ENCODE results near the gene MED15.

Gene MED15

DNA sequence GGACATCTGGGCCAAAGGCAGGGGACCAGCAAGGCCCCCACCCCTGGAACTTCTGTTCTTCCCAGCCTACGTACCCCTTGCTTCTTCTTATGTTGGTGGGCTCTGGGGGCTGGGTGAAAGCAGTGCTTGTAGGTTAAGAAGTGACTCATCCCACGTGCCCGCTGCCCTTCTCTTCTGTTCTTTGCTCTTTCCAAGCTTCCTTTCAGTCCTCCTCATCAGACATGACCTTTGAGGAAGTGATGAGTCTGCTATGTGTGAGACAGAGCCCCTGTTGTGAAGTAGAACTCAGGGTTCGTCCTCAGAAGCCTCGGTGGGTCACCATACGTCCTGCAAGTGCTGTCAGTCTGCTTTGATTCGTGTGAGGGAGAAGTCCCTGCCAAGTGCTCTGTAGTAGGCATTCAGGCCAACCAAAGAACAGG is 12.7 kb downstream of the MED15 start:
- TF ChIP-seq, protein P1, sequence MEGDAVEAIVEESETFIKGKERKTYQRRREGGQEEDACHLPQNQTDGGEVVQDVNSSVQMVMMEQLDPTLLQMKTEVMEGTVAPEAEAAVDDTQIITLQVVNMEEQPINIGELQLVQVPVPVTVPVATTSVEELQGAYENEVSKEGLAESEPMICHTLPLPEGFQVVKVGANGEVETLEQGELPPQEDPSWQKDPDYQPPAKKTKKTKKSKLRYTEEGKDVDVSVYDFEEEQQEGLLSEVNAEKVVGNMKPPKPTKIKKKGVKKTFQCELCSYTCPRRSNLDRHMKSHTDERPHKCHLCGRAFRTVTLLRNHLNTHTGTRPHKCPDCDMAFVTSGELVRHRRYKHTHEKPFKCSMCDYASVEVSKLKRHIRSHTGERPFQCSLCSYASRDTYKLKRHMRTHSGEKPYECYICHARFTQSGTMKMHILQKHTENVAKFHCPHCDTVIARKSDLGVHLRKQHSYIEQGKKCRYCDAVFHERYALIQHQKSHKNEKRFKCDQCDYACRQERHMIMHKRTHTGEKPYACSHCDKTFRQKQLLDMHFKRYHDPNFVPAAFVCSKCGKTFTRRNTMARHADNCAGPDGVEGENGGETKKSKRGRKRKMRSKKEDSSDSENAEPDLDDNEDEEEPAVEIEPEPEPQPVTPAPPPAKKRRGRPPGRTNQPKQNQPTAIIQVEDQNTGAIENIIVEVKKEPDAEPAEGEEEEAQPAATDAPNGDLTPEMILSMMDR (IDR thresholded peaks at IDR 0.05; ENCODE audit: low read length, missing control alignments): no peak
- H3K4me3 ChIP-seq (replicated peaks; ENCODE audit: low read depth, low read length): no peak overlapping the region
- peak; percentile 38 for DNase-seq (ENCODE audit: low read depth)

DNA sequence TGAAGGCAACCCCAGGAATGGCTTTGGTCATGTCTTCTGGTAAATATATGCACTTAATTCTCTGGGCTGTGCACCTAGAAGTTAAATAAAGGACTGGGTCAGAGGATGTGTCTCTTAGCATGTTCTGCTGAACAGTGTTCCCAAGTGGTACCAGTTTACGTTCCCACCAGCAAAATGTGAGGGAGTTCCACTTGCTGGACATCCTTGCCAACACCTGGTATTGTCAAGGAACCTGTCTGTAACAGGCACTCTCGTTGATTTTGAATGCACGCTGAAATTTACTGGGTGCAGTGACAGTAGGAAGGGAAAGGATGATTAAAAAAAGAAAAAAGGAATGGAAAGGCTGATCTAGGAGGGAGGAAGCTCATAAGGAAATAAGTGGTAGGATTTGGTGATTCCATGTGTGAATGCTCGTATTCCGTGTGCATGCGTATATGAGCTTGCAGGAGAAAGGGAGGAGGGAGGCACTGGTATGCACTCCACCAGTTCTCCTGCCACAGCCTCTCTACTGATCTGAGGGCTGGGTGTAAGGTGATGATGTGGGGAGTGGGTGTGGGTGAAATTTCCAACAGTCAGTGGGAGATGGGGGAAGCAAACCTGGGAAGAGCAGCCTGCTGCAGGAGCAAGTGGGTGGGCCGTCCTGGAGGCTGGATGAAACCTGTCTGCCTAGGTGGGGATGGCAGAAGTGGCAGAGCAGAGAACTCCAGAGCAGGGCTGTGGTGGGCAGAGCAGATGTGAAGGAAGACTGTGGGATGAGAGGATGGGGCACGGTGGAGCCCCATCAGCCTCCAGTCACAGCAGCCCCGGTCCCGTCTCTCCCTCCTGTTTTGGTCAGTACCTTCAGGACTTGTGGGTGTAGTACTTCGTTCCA is 15.0 kb downstream of the MED15 start:
- no peak for DNase-seq (ENCODE audit: low read depth)
- H3K4me3 ChIP-seq (replicated peaks; ENCODE audit: low read depth, low read length): no peak overlapping the region
- TF ChIP-seq, protein P1 (IDR thresholded peaks at IDR 0.05; ENCODE audit: low read length, missing control alignments): no peak

DNA sequence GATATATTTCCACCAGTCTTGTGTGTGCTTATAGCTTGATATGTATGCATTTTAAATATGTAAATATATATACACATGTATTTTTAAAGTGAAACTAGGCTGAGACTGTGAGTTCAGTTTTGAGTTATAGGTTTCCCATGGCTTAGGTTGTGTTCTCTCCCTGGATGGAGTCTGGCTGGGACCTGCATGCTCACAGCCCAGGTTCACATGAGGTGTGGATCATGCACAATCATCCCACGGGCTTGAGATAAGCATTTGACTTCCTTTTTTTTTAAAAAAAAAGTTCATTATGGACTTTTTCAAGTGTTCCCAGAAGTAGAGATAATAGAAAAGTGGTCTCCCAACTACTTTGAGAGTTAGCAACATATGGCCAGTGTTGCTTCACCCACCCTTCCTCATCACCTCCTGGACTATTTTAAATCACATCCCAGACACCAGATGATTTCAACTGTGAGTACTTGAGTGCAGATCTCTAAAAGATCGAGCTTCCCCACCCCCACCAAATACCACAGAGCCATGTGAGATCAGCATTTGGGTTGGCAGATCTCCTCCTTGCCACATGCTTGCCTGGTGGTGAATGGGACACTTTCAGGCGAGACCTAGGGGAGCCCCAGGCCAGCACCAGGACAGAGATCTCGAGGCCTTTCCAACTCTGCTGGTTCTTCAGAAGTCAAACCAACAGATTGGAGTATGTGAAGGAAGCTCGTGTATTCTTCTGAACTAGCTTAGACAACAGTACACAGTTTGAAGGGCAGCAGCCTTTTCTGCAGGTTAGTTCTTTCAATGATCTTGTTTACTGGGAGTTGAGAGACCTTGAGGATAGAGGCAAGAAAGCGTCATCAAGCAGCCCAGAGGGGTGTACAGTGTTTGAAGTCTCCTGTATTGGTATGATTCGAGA is 15.9 kb downstream of the MED15 start:
- TF ChIP-seq, protein P1 (IDR thresholded peaks at IDR 0.05; ENCODE audit: low read length, missing control alignments): no peak
- peak; percentile 33 for DNase-seq (ENCODE audit: low read depth)
- H3K4me3 ChIP-seq (replicated peaks; ENCODE audit: low read depth, low read length): no peak overlapping the region

DNA sequence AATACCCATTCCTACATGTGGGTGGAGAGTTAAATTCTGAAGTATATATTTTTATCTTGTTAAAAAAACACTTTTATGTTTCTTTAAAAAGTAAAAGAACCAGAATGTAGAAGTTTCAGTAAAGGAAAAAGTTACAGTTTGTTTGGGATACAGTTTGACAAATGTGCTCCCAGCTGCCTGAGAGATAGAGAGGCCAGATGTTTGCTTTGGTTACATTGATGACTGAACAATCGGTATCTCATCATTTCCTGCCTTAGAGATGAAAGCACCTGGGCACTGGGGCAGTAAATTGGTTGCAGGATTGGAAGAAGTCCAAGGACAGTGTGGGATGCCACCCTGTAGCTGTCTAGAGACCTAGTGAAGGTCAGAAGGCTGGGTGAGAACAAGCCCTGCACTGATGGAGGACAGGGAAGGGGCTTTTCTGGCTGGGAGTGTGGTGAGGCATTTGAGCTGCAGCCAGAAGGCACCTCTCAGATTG is 16.6 kb downstream of the MED15 start:
- TF ChIP-seq, protein P1 (IDR thresholded peaks at IDR 0.05; ENCODE audit: low read length, missing control alignments): no peak
- no peak overlapping the region for H3K4me3 ChIP-seq (replicated peaks; ENCODE audit: low read depth, low read length)
- peak; percentile 21 for DNase-seq (ENCODE audit: low read depth)

DNA sequence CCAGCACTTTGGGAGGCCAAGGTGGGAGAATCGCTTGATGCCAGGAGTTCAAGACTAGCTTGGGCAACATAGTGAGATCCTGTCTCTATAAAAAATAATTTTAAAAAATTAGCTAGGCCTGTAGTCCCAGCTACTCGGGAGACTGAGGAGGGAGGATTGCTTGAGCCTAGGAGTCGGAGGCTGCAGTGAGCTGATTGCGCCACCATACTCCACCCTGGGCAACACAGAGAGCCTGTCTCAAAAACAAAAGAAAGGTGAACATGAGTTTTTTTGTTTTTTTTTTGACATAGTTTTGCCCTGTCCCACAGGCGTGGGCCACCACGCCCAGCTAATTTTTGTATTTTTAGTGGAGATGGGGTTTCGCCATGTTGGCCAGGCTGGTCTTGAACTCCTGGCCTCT is 17.6 kb downstream of the MED15 start:
- no peak for DNase-seq (ENCODE audit: low read depth)
- TF ChIP-seq, protein P1 (IDR thresholded peaks at IDR 0.05; ENCODE audit: low read length, missing control alignments): no peak

DNA sequence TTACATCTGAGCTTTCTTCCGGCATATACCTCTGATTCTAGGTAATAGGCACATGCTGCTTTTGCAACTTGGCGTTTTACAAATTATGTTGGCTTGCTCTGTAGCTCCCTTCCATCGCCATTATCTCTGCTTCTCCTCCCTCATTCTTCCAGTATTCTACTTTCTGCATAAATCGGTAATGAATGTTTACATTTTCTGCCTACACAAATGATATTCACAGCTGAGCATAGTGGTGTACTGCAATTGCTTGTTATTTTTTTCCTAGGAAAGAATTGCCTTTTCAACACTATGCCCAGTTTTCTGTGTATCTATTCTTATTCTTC is 18.9 kb downstream of the MED15 start:
- TF ChIP-seq, protein P1 (IDR thresholded peaks at IDR 0.05; ENCODE audit: low read length, missing control alignments): no peak
- H3K4me3 ChIP-seq (replicated peaks; ENCODE audit: low read depth, low read length): no peak overlapping the region
- no peak for DNase-seq (ENCODE audit: low read depth)

More for the DNA sequence above, 17.6 kb downstream of the MED15 start:
- no peak overlapping the region for H3K4me3 ChIP-seq (replicated peaks; ENCODE audit: low read depth, low read length)
